ENCODE measurements around the gene CFAP119. TPM values are rescaled to one million over a fixed set of nuclear protein-coding genes. Genes with fewer than 3 reads are reported as not detected.
A peak's percentile ranks its signal among the peaks of the same experiment; 100 is the strongest.

CFAP119 gene
- total RNA-seq, 1 donor from 2014 or later = 8.8 TPM

DNA sequence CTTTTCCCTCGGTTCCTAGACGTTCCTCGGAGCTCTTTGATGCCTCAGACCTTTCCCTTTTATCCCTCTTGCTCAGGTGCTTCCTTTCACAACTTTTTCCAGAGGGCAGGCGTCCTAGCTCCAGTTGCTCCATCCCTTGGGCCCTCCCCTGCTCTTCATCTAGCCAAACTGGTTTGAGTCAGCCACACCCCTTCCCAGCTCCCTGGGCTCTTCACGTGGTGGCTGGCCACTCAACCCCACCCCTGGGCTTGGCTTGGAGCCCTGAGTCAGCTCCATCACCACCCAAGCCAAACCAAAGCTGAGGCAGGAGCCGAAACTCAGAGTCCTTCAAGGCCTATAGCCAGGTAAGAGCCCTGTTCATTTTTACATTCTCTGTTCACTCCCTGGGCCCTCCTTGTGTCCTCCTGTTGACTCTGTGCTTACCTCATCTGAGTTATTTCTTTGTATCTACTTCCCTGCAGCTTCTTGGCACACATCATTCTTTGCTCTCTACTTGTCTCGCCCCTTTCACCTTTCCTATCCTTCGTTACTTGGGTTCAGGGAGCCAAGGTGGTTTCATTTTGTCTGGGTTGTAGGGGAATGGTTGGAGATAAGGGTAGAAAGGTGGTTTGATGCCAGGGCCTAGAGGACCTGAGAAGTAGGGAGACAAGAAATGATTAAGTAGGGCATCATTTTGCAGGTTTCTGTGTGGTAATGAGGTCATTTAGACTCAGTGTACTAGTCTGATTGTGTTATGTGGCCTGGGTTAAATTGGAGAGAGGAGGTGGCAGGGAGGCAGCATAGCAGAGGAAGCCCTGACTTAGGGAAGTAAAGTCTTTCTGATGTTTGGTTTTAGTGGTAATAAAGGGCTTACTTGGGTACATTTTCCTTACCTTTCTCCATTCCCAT, 21.3 kb downstream of the CFAP119 start:
- H3K9me3 Mint-ChIP-seq = no peaks in the 10 kb centered on the region
- no peak for ATAC-seq (ENCODE audit: low read depth)
- POLR2A ChIA-PET = interaction anchor here (0.6 kb wide), 1 partner anchor 157 kb away, joined by 3 read pairs; no protein-coding TSS in a partner anchor
- no peak overlapping the region for H3K4me3 Mint-ChIP-seq
- CTCF ChIA-PET = no interaction called here
- DNase-seq = no peak
- peak overlapping the region; percentile 15 for H3K27ac Mint-ChIP-seq
- H3K27me3 Mint-ChIP-seq = no peaks in the 10 kb centered on the region
- no peak for TF ChIP-seq CTCF (IDR thresholded peaks at IDR 0.05)
- peaks cover 75% of the 10 kb centered on the region for H3K36me3 Mint-ChIP-seq (ENCODE audit: low read depth)
- intact Hi-C loops (cut with micrococcal nuclease) = no loop called here
- H3K4me1 Mint-ChIP-seq = no peaks in the 10 kb centered on the region

DNA sequence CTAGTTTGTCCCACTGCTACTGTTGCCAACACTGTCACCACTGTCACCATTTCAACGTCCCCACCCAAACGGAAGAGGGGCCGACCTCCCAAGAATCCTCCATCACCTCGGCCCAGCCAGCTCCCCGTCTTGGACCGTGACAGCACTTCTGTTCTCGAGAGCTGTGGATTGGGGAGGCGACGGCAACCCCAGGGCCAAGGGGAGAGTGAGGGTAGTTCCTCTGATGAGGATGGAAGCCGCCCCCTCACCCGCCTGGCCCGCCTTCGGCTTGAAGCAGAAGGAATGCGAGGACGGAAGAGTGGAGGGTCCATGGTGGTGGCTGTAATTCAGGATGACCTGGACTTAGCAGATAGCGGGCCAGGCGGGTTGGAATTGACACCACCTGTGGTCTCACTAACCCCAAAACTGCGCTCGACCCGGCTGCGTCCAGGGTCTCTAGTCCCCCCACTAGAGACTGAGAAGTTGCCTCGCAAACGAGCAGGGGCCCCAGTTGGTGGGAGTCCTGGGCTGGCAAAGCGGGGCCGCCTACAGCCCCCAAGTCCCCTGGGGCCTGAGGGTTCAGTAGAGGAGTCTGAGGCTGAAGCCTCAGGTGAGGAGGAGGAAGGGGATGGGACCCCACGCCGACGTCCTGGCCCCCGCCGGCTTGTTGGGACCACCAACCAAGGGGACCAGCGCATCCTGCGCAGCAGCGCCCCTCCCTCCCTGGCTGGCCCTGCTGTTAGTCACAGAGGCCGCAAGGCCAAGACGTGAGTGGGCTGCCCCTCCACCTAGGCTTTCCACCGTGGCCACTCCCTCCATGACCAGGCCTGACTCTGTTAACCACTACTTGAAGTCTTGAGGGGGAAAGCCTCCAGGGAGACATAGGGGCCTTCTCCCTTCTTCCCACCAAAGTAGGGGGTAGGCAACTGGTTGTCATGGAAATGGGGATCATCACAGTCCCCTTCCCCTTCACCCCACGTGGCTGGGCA, 22.6 kb downstream of the CFAP119 start:
- POLR2A ChIA-PET = no interaction called here
- Mint-ChIP-seq H3K9me3 (no peaks in the 10 kb centered on the region), H3K4me1 (no peaks in the 10 kb centered on the region), H3K27me3 (no peaks in the 10 kb centered on the region), H3K4me3 (no peak overlapping the region), H3K27ac (no peak overlapping the region), H3K36me3 (ENCODE audit: low read depth) (peaks cover 75% of the 10 kb centered on the region)
- intact Hi-C loops (cut with micrococcal nuclease) = no loop called here
- ATAC-seq (ENCODE audit: low read depth) = no peak
- no peak for TF ChIP-seq CTCF (IDR thresholded peaks at IDR 0.05)
- DNase-seq = no peak
- CTCF ChIA-PET = no interaction called here

DNA sequence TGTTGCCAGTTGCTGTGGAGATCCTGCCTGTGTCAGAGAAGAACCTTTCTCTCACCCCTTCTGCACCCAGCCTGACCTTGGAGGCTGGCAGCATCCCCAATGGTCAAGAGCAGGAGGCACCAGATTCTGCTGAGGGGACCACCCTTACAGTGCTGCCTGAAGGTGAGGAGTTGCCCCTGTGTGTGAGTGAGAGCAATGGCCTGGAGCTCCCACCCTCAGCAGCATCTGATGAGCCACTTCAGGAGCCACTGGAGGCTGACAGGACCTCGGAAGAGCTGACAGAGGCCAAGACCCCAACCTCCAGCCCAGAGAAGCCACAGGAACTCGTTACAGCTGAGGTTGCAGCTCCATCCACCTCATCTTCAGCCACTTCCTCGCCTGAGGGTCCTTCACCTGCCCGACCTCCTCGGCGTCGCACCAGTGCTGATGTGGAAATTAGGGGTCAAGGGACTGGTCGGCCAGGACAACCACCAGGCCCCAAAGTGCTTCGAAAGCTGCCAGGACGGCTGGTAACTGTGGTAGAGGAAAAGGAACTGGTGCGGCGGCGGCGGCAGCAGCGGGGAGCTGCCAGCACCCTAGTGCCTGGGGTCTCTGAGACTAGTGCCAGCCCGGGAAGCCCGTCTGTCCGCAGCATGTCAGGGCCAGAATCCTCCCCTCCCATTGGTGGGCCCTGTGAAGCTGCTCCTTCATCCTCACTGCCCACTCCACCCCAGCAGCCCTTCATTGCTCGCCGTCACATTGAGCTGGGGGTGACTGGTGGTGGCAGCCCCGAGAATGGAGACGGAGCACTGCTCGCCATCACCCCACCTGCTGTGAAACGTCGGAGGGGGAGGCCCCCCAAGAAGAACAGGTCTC, 23.8 kb downstream of the CFAP119 start:
- peaks cover 77% of the 10 kb centered on the region for H3K36me3 Mint-ChIP-seq (ENCODE audit: low read depth)

GRCh38 chr16:30736995-30737793, 24.7 kb downstream of the CFAP119 start:
- intact Hi-C loops (cut with micrococcal nuclease) = no loop called here
- ChIA-PET CTCF (no interaction called here), POLR2A (no interaction called here)
- no peaks in the 10 kb centered on the region for H3K9me3 Mint-ChIP-seq
- TF ChIP-seq CTCF (IDR thresholded peaks at IDR 0.05) = no peak
- H3K27ac Mint-ChIP-seq = no peak overlapping the region
- H3K4me1 Mint-ChIP-seq = no peaks in the 10 kb centered on the region
- no peak for ATAC-seq (ENCODE audit: low read depth)
- H3K36me3 Mint-ChIP-seq (ENCODE audit: low read depth) = peaks cover 82% of the 10 kb centered on the region
- H3K4me3 Mint-ChIP-seq = no peak overlapping the region
- no peaks in the 10 kb centered on the region for H3K27me3 Mint-ChIP-seq
- DNase-seq = no peak

More for the DNA sequence above, 23.8 kb downstream of the CFAP119 start:
- Mint-ChIP-seq H3K9me3 (no peaks in the 10 kb centered on the region), H3K27me3 (no peaks in the 10 kb centered on the region), H3K27ac (no peak overlapping the region), H3K4me1 (no peaks in the 10 kb centered on the region), H3K4me3 (no peak overlapping the region)
- ChIA-PET POLR2A (interaction anchor here (0.6 kb wide), 1 partner anchor 158 kb away, joined by 8 read pairs; no protein-coding TSS in a partner anchor), CTCF (no interaction called here)
- TF ChIP-seq CTCF (IDR thresholded peaks at IDR 0.05) = no peak
- DNase-seq = no peak
- ATAC-seq (ENCODE audit: low read depth) = no peak
- intact Hi-C loops (cut with micrococcal nuclease) = no loop called here

All from activated B cell treated with CpG ODN at 0.5 μM for 24 hours (primary cell).